HepG2 (cell line): ENCODE measurements around the gene AGXT. TPM values are rescaled to one million over a fixed set of nuclear protein-coding genes. Genes with fewer than 3 reads are reported as not detected.
A peak's percentile ranks its signal among the peaks of the same experiment; 100 is the strongest.

Source experiments
- GATAD1 ChIP-seq: IDR thresholded peaks from 2 replicates; pipeline ENCODE4 v1.6.1; 2016; ENCODE audit warnings: missing genetic modification reagents, missing compliant biosample characterization
- HMG20B ChIP-seq: conservative IDR thresholded peaks from 2 replicates; pipeline ENCODE4 v1.6.1; 2016; ENCODE audit warnings: missing genetic modification reagents, missing compliant biosample characterization
- ISL2 ChIP-seq: sonication (generic); formaldehyde crosslinking; IDR thresholded peaks from 2 replicates; pipeline ENCODE4 v1.5.0; 2020; ENCODE audit warnings: missing genetic modification reagents
- ISX ChIP-seq: sonication (generic); formaldehyde crosslinking; conservative IDR thresholded peaks from 2 replicates; pipeline ENCODE4 v1.5.0; 2020; ENCODE audit warnings: missing genetic modification reagents
- KDM3A ChIP-seq: IDR thresholded peaks from 2 replicates; pipeline ENCODE4 v1.6.1; 2018; ENCODE audit warnings: low read depth, missing compliant biosample characterization
- KIAA2018 ChIP-seq: sonication (generic); formaldehyde crosslinking; IDR thresholded peaks from 2 replicates; pipeline ENCODE4 v1.5.0; 2020; ENCODE audit warnings: mild to moderate bottlenecking, missing genetic modification reagents, borderline replicate concordance
- KLF6 ChIP-seq: IDR thresholded peaks from 2 replicates; pipeline ENCODE4 v1.8.0; 2016; ENCODE audit warnings: missing biosample characterization, missing genetic modification reagents
- MIER2 ChIP-seq: IDR thresholded peaks from 2 replicates; pipeline ENCODE4 v1.6.1; 2016; ENCODE audit warnings: missing biosample characterization, missing genetic modification reagents
- NR2C2 ChIP-seq: sonication (generic); formaldehyde crosslinking; IDR thresholded peaks from 2 replicates; pipeline ENCODE4 v1.4.0; 2020; ENCODE audit warnings: missing genetic modification reagents, mild to moderate bottlenecking, moderate library complexity, borderline replicate concordance
- RAD51 ChIP-seq: fragments of 450-650 bp; IDR thresholded peaks from 2 replicates; pipeline ENCODE4 v1.6.1; 2016; ENCODE audit warnings: borderline replicate concordance
- RBFOX2 ChIP-seq: fragments of 200-400 bp; formaldehyde crosslinking; IDR thresholded peaks from 2 replicates; pipeline ENCODE4 v1.6.1; 2017; ENCODE audit warnings: low read depth, mild to moderate bottlenecking, low read length
- RELA ChIP-seq: sonication (generic); formaldehyde crosslinking; IDR thresholded peaks from 2 replicates; pipeline ENCODE4 v1.4.0; 2020; ENCODE audit warnings: missing genetic modification reagents
- ZEB1 ChIP-seq: IDR thresholded peaks from 2 replicates; pipeline ENCODE4 v1.6.1; 2012; ENCODE audit warnings: mild to moderate bottlenecking, low read depth, inconsistent platforms; ENCODE audit not compliant: insufficient replicate concordance
- ZFP1 ChIP-seq: IDR thresholded peaks from 2 replicates; pipeline ENCODE4 v1.6.1; 2016
- ZNF326 ChIP-seq: sonication (generic); formaldehyde crosslinking; IDR thresholded peaks from 2 replicates; pipeline ENCODE4 v1.4.0; 2020; ENCODE audit warnings: missing genetic modification reagents, borderline replicate concordance
- ZNF83 ChIP-seq: sonication (generic); formaldehyde crosslinking; IDR thresholded peaks from 2 replicates; pipeline ENCODE4 v1.4.0; 2020; ENCODE audit warnings: missing genetic modification reagents, mild to moderate bottlenecking, borderline replicate concordance
- polyA plus RNA-seq, 8 experiments: library from polyadenylated mRNA; depleted of rRNA in 3 of 8; stranded (reverse) in 7 of 8; unstranded in 1 of 8; fragments of >200 nt; fragmentation: Illumina TruSeq in 4 of 8; extraction: Trizol in 4 of 8; gene quantifications; 2 replicates each; pipeline versions ENCODE4 v1.2.1 to v1.2.3, GENCODE V29; 2011 to 2016; ENCODE audit warnings: low read depth in 4 of 8, missing spikeins in 1 of 8, mixed read lengths in 1 of 8; ENCODE audit not compliant: insufficient read depth in 1 of 8
- total RNA-seq, 5 experiments: library from RNA; depleted of rRNA; stranded (reverse); fragments of >200 nt; fragmentation: Illumina TruSeq; extraction: Trizol; gene quantifications; 2 replicates each; pipeline ENCODE4 v1.2.3, GENCODE V29; 2016; ENCODE audit warnings: low read depth in 1 of 5
- TF ChIP-seq, protein P1 (sequence below): sonication (generic); formaldehyde crosslinking; IDR thresholded peaks from 2 replicates; pipeline ENCODE4 v1.4.0; 2020; ENCODE audit warnings: missing genetic modification reagents, borderline replicate concordance
- TF ChIP-seq, protein P2 (sequence below): sonication (generic); formaldehyde crosslinking; IDR thresholded peaks from 2 replicates; pipeline ENCODE4 v1.5.0; 2020; ENCODE audit warnings: missing genetic modification reagents, mild to moderate bottlenecking, borderline replicate concordance
- TF ChIP-seq, protein P3 (sequence below): sonication (generic); formaldehyde crosslinking; IDR thresholded peaks from 2 replicates; pipeline ENCODE4 v1.4.0; 2020; ENCODE audit warnings: missing genetic modification reagents, mild to moderate bottlenecking, borderline replicate concordance

AGXT gene
- total and polyA plus RNA-seq, 2 of the 13 experiments (the other 11 are each of a cell fraction or from before 2014, with no cell fraction given), result 41.9 to 96.1 TPM

DNA sequence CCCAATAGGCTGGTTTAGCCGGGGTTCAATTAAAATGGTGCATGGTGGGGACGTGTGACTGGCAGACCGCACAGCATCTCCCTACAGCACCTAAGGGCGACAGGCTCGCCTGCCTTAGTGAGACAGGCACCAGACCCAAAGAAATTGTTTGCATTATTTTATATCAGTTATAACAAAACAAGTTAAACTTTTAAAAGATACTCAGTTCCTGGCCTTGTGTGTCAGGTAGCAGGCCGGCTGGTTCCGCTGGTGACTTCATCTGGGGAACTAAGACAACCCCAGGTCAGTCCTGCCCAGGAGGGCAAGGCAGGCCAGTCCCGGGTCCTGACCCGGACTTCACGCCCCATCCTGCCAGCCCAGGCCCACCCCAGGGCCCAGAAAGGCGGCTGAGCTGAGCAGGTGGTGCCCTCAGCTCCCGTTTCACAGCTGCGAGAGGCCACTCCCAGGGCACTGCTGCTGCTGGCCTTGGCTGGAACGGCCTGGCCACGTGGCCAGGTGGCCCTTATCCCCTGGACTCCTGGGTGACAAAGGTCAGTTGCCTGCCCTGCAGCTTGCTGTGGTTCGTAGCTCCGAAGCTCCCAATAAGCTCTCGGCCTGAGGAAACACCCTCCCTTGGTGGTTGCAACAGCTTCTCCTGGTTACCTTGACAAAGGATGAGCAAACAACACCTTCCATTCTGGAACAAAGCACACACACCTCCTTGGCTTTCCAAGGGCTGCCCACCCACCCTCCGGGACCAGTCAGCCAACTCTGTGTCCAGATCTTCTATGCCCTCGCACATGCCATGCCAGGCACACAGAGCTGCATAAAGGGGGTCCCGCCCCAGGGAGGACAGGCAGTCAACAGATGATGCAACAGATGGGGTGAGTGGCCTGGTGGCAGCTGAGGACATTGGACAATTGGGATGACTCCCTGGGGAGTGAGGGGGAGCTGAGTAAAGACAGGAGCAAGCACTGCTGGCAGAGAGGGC, 11.3 kb upstream of the AGXT start (continued):
- TF ChIP-seq HMG20B (CRISPR knock-in tag), result peak; percentile 72
- no peak for TF ChIP-seq RELA
- peak; percentile 99 for TF ChIP-seq KLF6 (CRISPR knock-in tag)
- TF ChIP-seq, protein P1, sequence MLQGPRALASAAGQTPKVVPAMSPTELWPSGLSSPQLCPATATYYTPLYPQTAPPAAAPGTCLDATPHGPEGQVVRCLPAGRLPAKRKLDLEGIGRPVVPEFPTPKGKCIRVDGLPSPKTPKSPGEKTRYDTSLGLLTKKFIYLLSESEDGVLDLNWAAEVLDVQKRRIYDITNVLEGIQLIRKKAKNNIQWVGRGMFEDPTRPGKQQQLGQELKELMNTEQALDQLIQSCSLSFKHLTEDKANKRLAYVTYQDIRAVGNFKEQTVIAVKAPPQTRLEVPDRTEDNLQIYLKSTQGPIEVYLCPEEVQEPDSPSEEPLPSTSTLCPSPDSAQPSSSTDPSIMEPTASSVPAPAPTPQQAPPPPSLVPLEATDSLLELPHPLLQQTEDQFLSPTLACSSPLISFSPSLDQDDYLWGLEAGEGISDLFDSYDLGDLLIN (CRISPR knock-in tag), result no peak
- peak; percentile 71 for TF ChIP-seq RAD51
- TF ChIP-seq MIER2 (CRISPR knock-in tag), result no peak; the same call in 1 of the 2 replicates
- TF ChIP-seq RBFOX2, result peak; percentile 88
- peak; percentile 89 for TF ChIP-seq ISL2
- TF ChIP-seq ZNF326 (CRISPR knock-in tag), result no peak
- TF ChIP-seq, protein P2, sequence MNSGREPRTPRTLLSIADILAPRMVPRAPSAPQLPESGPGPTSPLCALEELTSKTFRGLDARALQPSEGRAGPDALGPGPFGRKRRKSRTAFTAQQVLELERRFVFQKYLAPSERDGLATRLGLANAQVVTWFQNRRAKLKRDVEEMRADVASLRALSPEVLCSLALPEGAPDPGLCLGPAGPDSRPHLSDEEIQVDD (CRISPR knock-in tag), result peak; percentile 99
- TF ChIP-seq, protein P3, sequence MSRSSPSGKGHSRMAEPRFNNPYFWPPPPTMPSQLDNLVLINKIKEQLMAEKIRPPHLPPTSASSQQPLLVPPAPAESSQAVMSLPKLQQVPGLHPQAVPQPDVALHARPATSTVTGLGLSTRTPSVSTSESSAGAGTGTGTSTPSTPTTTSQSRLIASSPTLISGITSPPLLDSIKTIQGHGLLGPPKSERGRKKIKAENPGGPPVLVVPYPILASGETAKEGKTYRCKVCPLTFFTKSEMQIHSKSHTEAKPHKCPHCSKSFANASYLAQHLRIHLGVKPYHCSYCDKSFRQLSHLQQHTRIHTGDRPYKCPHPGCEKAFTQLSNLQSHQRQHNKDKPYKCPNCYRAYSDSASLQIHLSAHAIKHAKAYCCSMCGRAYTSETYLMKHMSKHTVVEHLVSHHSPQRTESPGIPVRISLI (CRISPR knock-in tag), result no peak; the same call in 1 of the 2 replicates
- TF ChIP-seq GATAD1, result peak; percentile 79
- peak; percentile 96 for TF ChIP-seq NR2C2 (CRISPR knock-in tag)
- peak; percentile 68 for TF ChIP-seq ZEB1
- TF ChIP-seq ISX (CRISPR knock-in tag), result no peak
- peak; percentile 82 for TF ChIP-seq KDM3A
- 0 out of 2 replicates have a peak, but pooled peaks have one; percentile 32 for TF ChIP-seq KIAA2018 (CRISPR knock-in tag)
- TF ChIP-seq ZNF83 (CRISPR knock-in tag), result peak; percentile 98
- peak; percentile 75 for TF ChIP-seq ZFP1 (CRISPR knock-in tag)
